ENCODE results near the gene CCT7. TPM values are rescaled to one million over a fixed set of nuclear protein-coding genes. Genes with fewer than 3 reads are reported as not detected.

CCT7 gene
- total and polyA plus RNA-seq, 11 donors = 156 to 328 (median 200) TPM

- TF ChIP-seq CTCF (IDR thresholded peaks at IDR 0.05) = peak in 1 of 12 donors; percentile 3
- no peak for TF ChIP-seq POLR2A (IDR thresholded peaks at IDR 0.05)
- Histone ChIP-seq H3K36me3 (no peaks in the 10 kb centered on the region), H3K4me3 (peak overlapping the region in 6 of 12 donors; percentile 4 to 42 (median 11)), H3K9me3 (peaks cover 0 to 7% (median 0%) of the 10 kb centered on the region in 12 donors), H3K4me1 (peaks cover 0 to 14% (median 3%) of the 10 kb centered on the region in 12 donors), H3K27ac (no peak overlapping the region), H3K27me3 (peaks cover 10 to 54% (median 33%) of the 10 kb centered on the region in 9 donors)
- WGBS, 4 donors = 2 to 20% (median 8%) methylated on average over 33 to 113 of the region's 113 CpGs
- DNase-seq = no peak
- no peak for ATAC-seq
- intact Hi-C loops (cut with DNase I) = no loop called here
These were observed 35.0 kb downstream of the CCT7 start for GRCh38 chr2:73268830-73269685.

DNA sequence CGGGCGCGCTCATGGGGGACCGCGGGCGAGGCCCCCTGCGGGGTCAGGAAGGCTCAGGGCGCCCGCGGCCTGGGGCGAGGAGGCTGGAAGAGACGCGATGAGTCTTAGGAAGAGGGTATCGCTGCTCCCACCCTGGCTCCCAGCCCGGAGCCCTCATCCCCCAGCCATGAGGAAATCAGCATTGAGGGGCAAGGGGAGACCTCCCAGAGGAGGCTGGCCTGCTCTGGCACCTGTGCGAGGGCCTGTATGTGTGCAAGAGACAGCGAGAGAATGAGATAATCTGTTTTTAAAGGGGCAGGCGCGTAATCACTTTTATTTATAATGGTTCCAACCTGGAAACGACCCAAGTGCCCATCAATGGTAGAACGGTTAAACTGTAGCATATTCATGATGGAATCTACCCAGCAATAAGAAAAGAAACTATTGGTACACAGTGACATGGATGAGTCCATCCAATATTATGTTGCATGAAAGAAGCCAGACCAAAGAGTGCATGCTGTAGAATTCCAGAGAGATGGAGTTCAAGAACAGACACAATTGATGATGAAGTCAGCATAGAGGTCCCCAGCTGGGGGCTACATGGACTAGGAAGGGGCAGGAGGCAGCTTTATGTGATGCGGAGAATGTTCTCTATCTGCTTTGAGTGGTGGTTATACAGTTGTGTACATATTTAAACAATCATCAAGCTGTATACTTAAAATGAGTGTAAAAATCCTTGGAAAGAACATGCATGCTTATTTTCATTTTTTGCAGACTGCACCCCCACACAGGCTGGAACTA, 35.8 kb downstream of the CCT7 start:
- Histone ChIP-seq H3K9me3 (peaks cover 0 to 7% (median 0%) of the 10 kb centered on the region in 12 donors), H3K4me1 (peaks cover 0 to 14% (median 3%) of the 10 kb centered on the region in 12 donors), H3K27me3 (peaks cover 10 to 52% (median 33%) of the 10 kb centered on the region in 9 donors), H3K36me3 (no peaks in the 10 kb centered on the region), H3K4me3 (peak overlapping the region in 2 of 12 donors; percentile 24 to 42), H3K27ac (no peak overlapping the region)
- TF ChIP-seq CTCF (IDR thresholded peaks at IDR 0.05) (no peak), POLR2A (IDR thresholded peaks at IDR 0.05) (no peak)
- WGBS, 4 donors = 18 to 37% (median 29%) methylated on average over 9 to 22 of the region's 22 CpGs
- DNase-seq (no peak), ATAC-seq (no peak)
- intact Hi-C loops (cut with DNase I) = no loop called here

DNA sequence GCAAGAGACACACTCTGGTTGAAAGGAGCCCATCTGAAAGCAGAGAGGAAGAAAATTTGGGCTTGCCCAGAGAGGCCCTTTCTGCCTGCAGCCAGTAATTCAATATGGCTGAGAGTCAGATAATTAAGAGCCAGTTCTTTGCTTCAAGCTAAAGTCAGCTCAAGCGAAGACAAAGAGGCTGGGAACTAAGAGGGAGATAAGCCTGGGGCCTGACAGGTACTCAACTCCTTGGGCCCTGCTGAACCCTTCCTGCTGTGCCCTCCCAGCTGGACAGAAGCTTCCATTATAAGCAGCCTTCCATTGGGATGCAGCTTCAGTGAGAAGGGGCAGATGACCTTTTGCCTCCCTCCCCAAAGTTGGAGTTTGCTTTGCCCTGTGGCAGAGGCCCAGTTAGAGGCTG, 38.2 kb downstream of the CCT7 start:
- intact Hi-C loops (cut with DNase I) = no loop called here
- Histone ChIP-seq H3K4me3 (no peak overlapping the region), H3K4me1 (peaks cover 0 to 14% (median 3%) of the 10 kb centered on the region in 12 donors), H3K36me3 (no peaks in the 10 kb centered on the region), H3K27ac (no peak overlapping the region), H3K9me3 (peaks cover 0 to 7% (median 0%) of the 10 kb centered on the region in 12 donors), H3K27me3 (peaks cover 10 to 33% (median 25%) of the 10 kb centered on the region in 9 donors)
- ATAC-seq (no peak), DNase-seq (no peak)
- 61 to 91% (median 78%) methylated on average over 1 of the region's 1 CpG for WGBS, 4 donors
- TF ChIP-seq POLR2A (IDR thresholded peaks at IDR 0.05) = no peak
- TF ChIP-seq CTCF (IDR thresholded peaks at IDR 0.05) = no peak

DNA sequence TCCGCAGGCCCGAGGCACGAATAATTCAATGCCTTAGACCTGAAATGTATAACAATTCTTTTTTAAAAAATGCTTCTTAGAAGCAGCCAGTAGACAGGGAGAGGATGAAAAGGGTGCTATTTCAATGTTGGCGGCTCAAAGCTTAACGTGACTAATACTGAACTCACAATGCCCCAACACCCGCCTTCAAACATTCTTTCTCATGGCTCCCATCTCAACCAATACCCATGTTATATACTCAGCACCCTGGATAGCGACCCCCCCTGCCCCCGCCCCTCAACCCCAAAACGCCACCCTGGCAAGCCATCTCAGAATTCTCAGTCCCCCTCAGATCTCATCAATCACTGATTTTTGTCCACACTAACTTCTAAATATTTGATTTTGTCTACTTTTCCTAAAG, 45.7 kb downstream of the CCT7 start:
- Histone ChIP-seq H3K4me3 (no peak overlapping the region), H3K36me3 (no peaks in the 10 kb centered on the region), H3K4me1 (peaks cover 0 to 16% (median 5%) of the 10 kb centered on the region in 12 donors), H3K27me3 (peaks cover 0 to 7% (median 0%) of the 10 kb centered on the region in 9 donors), H3K9me3 (no peaks in the 10 kb centered on the region), H3K27ac (no peak overlapping the region)
- 69 to 72% (median 69%) methylated on average over 9 of the region's 9 CpGs for WGBS, 4 donors
- ATAC-seq (no peak), DNase-seq (no peak)
- no peak for TF ChIP-seq POLR2A (IDR thresholded peaks at IDR 0.05)
- TF ChIP-seq CTCF (IDR thresholded peaks at IDR 0.05) = no peak
- intact Hi-C loops (cut with DNase I) = no loop called here
